Left forelimb (tissue), 1 donor: Measurements from ENCODE around the gene FBXO10.
"Not testable (repeated sequence)": the region's sequence is repeated elsewhere in the genome, so short reads cannot be mapped to it uniquely, and the experiment has no call there.

Experiments
- DNase-seq: peaks from one replicate; pipeline ENCODE4 v3.0.0-alpha.2; 2018; ENCODE audit warnings: low spot score

Gene FBXO10

DNA sequence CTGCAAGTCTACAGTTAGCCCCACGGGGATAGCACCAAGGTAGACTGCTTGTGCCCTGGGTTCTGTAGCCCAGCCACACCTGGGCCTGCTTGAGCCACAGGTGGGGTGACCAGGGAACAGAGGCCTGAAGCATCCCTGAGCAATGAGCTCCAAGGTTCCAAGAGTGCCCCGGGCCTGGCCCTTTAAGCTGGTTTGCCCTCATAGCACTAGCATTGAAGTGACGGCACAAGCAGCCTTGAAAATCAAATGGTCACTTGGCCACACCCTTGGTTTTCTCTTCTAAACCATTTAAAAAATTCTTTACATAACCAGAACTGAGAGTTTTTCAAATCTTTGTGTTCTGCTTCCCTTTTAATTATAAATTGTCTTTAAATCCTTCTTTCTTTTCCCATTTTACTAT is 24.7 kb downstream of the FBXO10 start:
- no peak for DNase-seq

DNA sequence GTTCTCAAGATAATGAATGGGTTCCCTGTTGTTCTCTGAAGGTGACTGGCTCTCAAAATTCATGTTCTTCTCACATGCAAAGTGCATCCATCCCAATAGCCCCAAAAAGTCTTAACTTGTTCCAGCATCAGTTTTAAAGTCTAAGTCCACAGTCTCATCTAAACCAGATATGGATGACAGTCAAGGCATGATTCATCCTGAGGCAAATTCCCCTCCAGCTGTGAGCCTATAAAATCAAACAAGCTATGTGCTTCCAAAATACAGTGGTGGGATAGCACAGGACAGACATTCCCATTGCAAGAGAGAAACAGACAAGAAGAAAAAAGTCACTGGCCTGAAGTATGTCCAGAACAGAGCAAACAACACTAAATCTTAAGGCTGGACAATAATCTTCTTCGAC is 25.4 kb downstream of the FBXO10 start:
- no peak for DNase-seq

DNA sequence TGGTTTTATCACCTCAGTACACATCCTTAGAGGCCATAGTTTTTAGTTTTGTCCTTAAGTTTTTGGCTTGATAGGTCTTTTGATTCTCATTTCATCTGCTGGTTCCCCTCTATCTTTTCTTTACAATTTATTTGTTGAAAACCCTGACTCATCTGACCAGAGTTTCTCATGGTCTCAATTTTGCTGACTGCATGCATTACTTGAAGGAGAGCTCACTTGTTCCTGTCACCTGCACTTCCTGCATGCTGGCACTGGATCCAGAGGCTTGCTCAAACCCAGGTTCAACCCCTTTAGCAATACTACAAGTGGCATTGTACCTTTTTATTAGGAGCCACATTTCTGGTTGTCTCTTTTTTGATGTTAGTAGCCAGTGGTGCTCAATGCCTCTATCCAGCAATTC is 26.7 kb downstream of the FBXO10 start:
- no peak for DNase-seq

DNA sequence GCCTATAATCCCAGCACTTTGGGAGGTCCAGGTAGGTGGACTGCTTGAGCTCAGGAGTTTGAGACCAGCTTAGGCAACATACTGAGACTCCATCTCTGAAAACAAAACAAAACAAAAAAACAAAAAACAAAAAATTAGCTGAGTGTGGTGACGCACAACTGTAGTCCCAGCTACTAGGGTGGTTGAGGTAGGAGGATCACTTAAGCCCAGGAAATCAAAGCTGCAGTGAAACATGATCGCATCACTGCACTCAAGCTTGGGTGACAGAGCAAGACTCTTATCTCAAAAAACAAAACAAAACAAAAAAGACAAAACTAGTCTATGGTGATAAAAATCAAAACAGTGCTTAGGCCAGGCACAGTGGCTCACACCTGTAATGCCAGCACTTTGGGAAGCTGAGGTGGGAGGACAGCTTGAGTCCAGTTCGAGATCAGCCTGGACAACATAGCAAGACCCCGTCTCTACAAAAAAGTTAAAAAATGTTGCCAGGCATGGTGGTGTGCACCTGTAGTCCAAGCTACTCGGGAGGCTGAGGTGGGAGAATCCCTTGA is 28.8 kb downstream of the FBXO10 start:
- DNase-seq, result no peak

DNA sequence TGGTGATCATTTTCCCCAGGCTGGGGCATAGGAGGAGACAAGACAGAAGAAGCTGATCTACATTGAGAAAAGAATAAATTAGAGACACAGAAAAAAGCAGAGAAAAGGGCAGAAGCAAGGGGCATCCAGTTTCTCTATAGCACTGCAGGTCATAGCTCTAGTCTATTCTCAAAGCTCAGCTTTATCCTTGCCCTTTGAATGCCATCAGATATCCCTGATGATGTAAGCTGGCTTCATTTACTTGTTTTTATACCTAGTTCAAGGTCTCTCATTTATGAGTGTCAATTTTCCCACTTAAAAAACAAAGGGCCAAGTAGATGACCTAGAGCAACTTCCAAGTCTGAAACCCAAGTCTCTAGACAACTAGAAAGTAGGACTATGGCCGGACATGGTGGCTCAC is 32.7 kb downstream of the FBXO10 start:
- no peak for DNase-seq

GRCh38 chr9:37542895-37543294 is 33.3 kb downstream of the FBXO10 start:
- no peak for DNase-seq

DNA sequence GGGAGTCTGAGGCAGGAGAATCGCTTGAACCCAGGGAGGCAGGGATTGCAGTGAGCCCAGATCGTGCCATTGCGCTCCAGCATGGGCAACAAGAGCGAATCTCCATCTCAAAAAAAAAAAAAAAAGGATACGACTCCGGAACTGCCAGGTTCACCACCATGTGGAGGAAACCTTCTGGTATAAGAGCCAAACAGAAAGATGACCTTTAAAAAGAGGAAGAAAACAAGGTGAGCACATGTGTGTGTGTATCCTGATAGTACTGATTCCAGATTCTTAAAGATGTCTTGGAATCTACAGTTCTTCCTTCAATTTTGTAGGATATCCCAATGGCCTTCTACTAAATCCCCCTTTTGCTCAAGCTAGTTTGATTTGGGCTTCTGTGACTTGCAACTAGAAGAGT is 33.7 kb downstream of the FBXO10 start:
- DNase-seq, result no peak

DNA sequence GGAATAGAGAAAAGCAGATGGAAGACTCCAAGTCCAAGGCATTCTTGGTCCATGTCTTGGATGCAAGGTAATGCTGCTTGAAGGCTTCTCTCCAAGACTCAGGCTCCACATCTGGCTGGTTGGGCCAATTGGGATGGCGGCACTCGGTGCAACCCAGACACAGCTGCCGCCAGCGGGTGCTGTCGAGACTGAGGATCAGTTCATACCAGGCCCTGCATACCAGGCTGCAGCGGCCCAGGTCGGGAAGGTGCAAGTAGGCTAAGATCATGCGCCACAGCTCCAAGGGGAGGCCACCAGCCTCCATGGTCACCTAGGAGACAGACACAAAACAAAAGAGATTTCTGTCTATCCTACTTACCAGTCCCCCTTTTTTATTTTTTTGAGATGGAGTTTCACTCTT is 34.7 kb downstream of the FBXO10 start:
- DNase-seq, result no peak

DNA sequence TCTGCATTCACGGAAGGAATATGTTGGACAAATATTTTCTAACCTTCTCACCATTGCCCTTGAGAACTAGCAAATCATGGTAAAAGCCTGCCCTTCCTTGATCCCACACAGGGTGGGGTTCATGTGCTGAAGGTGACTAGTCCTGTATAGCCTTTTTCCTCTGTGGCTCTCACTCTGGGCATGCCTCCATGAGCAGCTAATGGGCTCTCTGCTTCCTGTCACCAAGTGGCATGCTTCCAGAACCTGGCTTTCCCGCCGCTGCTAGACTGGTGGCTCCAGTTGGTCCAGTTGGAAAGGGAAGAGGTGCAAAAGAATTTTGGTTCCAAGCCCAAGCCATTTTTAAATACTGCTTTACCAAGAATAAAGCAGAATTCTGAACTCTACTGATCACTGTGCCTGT is 35.5 kb downstream of the FBXO10 start:
- no peak for DNase-seq

DNA sequence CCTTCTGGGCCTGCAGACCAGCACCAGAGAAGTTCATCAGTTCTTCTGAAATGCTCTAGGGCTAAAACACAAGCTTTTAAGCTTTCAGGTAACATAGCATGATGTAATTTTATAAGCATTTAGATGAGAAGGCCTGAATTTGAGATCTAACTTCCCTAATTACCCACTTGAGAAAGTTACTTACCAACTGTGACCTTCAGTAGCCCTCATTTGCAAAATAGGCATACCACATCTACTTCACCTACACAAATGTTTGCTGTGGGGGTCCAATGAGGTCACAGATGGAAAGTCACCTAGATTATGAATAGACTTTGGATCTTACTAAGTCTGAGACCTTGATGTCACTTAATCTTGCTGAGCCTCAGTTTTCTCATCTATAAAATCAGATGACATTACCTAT is 36.5 kb downstream of the FBXO10 start:
- no peak for DNase-seq

GRCh38 chr9:37538099-37538498 is 38.1 kb downstream of the FBXO10 start:
- no peak for DNase-seq

DNA sequence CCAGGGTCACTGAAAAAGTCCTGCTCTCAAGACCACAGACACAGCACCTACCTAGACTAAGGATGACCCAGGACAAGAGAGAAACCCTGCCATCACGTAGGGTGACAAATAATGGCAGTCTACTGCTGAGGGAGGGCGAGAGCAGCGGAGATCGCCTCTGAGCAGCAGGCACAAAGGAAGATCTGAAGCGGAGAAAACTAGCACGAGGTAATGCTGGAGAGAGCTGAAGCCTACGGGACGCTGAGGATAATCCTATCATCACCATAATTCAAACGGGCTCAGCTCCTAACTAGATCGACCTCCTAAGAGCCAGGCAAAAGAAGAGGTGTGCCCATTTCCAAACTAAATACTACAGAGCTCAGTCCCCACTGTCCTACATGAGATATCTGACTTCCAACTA is 41.3 kb downstream of the FBXO10 start:
- no peak for DNase-seq

GRCh38 chr9:37534412-37534811 is 41.8 kb downstream of the FBXO10 start:
- no peak for DNase-seq

- no peak for DNase-seq
Measured at GRCh38 chr9:37531699-37532098, 44.5 kb downstream of the FBXO10 start.

- no peak for DNase-seq
Measured at GRCh38 chr9:37528652-37529471, 47.3 kb downstream of the FBXO10 start.

GRCh38 chr9:37523916-37524315 is 52.3 kb downstream of the FBXO10 start:
- DNase-seq, result no peak

GRCh38 chr9:37522971-37523370 is 53.2 kb downstream of the FBXO10 start:
- DNase-seq, result no peak

DNA sequence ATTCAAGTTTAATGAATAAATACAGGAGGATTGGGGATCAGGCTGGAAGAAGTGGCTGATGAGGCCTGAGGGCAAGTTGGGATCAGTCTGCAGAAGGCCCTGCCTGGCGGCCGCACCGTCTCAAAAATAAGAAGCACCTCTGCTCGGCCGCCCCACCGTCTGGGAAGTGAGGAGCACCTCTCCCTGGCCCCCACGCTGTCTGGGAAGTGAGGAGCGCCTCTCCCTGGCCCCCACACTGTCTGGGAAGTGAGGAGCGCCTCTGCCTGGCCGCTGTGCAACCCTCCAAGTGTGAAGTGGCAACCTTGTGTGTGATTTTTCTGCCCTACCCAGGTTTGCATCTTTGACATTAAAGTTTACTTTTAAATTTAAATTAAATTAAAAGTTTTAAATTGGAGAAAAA is 55.1 kb downstream of the FBXO10 start:
- DNase-seq, result no peak

GRCh38 chr9:37520641-37521040 is 55.5 kb downstream of the FBXO10 start:
- no peak for DNase-seq

- no peak for DNase-seq
Measured at GRCh38 chr9:37517923-37518322, 58.3 kb downstream of the FBXO10 start.

DNA sequence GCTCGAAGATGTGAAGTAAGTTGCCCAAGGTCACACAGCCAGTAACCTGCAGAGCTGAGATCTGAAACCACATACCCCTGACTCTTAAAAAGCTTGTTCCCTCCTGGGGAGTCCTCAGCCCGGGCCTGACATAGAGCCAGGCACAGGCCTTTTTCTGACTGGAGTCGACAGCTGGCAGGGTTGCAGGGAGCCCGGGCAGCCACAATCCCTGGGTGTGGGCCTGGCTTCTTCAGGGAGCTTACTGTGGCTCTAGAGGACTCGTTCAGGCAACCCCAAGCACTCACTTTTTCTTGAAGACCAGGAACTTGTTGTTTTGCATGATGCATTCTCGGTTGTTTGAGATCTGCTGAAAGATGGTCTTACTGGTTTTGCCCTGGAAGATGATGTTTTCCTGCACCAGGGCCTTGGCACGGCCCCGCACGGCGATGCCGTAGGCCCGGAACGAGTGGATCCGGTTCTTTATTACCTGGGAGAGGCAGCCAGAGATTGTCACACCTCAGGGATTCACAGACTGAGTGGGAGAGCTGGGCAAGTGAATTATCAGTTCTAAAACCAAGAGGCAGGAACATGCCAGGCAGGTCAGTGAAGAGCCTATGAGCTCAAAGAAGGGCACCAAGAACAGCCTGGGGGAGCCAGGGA is 60.4 kb downstream of the FBXO10 start:
- DNase-seq, result no peak

GRCh38 chr9:37514999-37515398 is 61.2 kb downstream of the FBXO10 start:
- no peak for DNase-seq

GRCh38 chr9:37514415-37514814 is 61.8 kb downstream of the FBXO10 start:
- DNase-seq, result not testable (repeated sequence)

GRCh38 chr9:37512437-37512836 is 63.7 kb downstream of the FBXO10 start:
- no peak for DNase-seq
